ENCODE measurements around the gene DGCR2. TPM values are rescaled to one million over a fixed set of nuclear protein-coding genes. Genes with fewer than 3 reads are reported as not detected.

Gene DGCR2
- total and polyA plus RNA-seq, 2 donors from 2014 or later = 37.5 to 67.7 TPM

DNA sequence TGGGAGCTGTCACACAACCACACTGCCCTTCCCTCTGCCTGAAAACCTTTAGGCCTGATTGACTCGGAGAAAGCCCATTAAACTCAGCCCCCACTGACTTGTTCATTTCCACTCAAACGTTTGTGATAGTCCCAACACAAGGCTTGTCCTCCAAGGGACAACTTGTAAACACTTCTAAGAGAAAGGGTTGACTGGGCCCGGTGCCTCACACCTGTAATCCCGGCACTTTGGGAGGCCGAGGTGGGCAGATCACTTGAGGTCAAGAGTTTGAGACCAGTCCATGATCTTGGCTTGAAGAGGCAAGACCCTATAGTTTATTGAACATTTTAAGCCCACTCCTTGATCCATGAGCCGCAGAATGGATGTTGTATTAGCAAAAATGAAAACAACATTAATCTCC, 122.8 kb downstream of the DGCR2 start:
- H3K4me1 ChIP-seq (ENCODE audit: control insufficient read depth in 2 of 3, insufficient read depth in 2 of 3, low read depth in 1 of 3, low read length in 3 of 3) = no peaks in the 10 kb centered on the region
- FAIRE-seq (no peak), DNase-seq (no peak)
- no peak overlapping the region for H3K9ac ChIP-seq (ENCODE audit: low read length in 3 of 3)
- intact Hi-C loops (cut with DNase I) = no loop called here
- no peaks in the 10 kb centered on the region for H3K9me3 ChIP-seq (ENCODE audit: control insufficient read depth in 2 of 3, insufficient read depth in 1 of 3, low read length in 3 of 3)
- no peak overlapping the region for H3K27ac ChIP-seq (ENCODE audit: low read depth in 2 of 2, low read length in 2 of 2)
- TF ChIP-seq CTCF (IDR thresholded peaks at IDR 0.05; ENCODE audit: borderline replicate concordance, extremely low read depth, insufficient read depth) = no peak
- no peak overlapping the region for H3K4me3 ChIP-seq (ENCODE audit: low read length in 3 of 3)
- H3K36me3 ChIP-seq (ENCODE audit: control insufficient read depth in 2 of 3, insufficient read depth in 3 of 3, low read length in 3 of 3) = no peaks in the 10 kb centered on the region
- no peaks in the 10 kb centered on the region for H3K27me3 ChIP-seq (ENCODE audit: control insufficient read depth, insufficient read depth, low read length)

DNA sequence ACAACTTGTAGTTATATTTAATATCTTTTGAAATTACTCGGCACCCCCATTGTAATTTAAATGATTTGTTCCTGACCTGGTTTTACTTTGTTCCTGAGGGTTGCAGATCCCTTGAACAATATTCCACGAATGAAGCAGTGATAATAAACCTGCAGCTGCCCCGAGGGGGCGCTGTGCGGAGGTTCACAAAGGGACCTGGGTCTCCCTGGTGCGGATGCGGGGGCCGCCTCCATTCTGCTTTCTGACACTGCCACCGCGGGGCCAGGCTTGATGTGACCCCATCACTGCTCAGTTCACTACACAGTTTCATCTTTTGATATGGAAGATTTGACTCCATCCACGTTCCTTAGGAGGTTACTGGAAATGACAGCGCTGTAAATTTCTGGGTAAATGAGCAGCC, 123.2 kb downstream of the DGCR2 start:
- Histone ChIP-seq H3K9ac (ENCODE audit: low read length in 3 of 3) (no peak overlapping the region), H3K4me3 (ENCODE audit: low read length in 3 of 3) (no peak overlapping the region)
- no peak for TF ChIP-seq CTCF (IDR thresholded peaks at IDR 0.05; ENCODE audit: borderline replicate concordance, extremely low read depth, insufficient read depth)

GRCh38 chr22:18997925-18998315, 124.3 kb downstream of the DGCR2 start:
- DNase-seq (peak in 1 of 5 donors; percentile 33), FAIRE-seq (no peak)
- H3K27ac ChIP-seq (ENCODE audit: low read depth in 2 of 2, low read length in 2 of 2) = no peak overlapping the region
- TF ChIP-seq CTCF (IDR thresholded peaks at IDR 0.05; ENCODE audit: borderline replicate concordance, extremely low read depth, insufficient read depth) = no peak
- no peaks in the 10 kb centered on the region for H3K36me3 ChIP-seq (ENCODE audit: control insufficient read depth in 2 of 3, insufficient read depth in 3 of 3, low read length in 3 of 3)
- no peaks in the 10 kb centered on the region for H3K9me3 ChIP-seq (ENCODE audit: control insufficient read depth in 2 of 3, insufficient read depth in 1 of 3, low read length in 3 of 3)
- no peak overlapping the region for H3K9ac ChIP-seq (ENCODE audit: low read length in 3 of 3)
- intact Hi-C loops (cut with DNase I) = no loop called here
- no peaks in the 10 kb centered on the region for H3K27me3 ChIP-seq (ENCODE audit: control insufficient read depth, insufficient read depth, low read length)
- H3K4me1 ChIP-seq (ENCODE audit: control insufficient read depth in 2 of 3, insufficient read depth in 2 of 3, low read depth in 1 of 3, low read length in 3 of 3) = no peaks in the 10 kb centered on the region
- H3K4me3 ChIP-seq (ENCODE audit: low read length in 3 of 3) = no peak overlapping the region

More for the DNA sequence above, 123.2 kb downstream of the DGCR2 start:
- DNase-seq (peak in 3 of 5 donors; percentile 14 to 30 (median 22)), FAIRE-seq (no peak)
- Histone ChIP-seq H3K27me3 (ENCODE audit: control insufficient read depth, insufficient read depth, low read length) (no peaks in the 10 kb centered on the region), H3K27ac (ENCODE audit: low read depth in 2 of 2, low read length in 2 of 2) (no peak overlapping the region), H3K36me3 (ENCODE audit: control insufficient read depth in 2 of 3, insufficient read depth in 3 of 3, low read length in 3 of 3) (no peaks in the 10 kb centered on the region), H3K9me3 (ENCODE audit: control insufficient read depth in 2 of 3, insufficient read depth in 1 of 3, low read length in 3 of 3) (no peaks in the 10 kb centered on the region), H3K4me1 (ENCODE audit: control insufficient read depth in 2 of 3, insufficient read depth in 2 of 3, low read depth in 1 of 3, low read length in 3 of 3) (no peaks in the 10 kb centered on the region)
- intact Hi-C loops (cut with DNase I) = no loop called here

GRCh38 chr22:18997306-18997924, 124.8 kb downstream of the DGCR2 start:
- Histone ChIP-seq H3K36me3 (ENCODE audit: control insufficient read depth in 2 of 3, insufficient read depth in 3 of 3, low read length in 3 of 3) (no peaks in the 10 kb centered on the region), H3K9me3 (ENCODE audit: control insufficient read depth in 2 of 3, insufficient read depth in 1 of 3, low read length in 3 of 3) (no peaks in the 10 kb centered on the region), H3K27me3 (ENCODE audit: control insufficient read depth, insufficient read depth, low read length) (no peaks in the 10 kb centered on the region), H3K27ac (ENCODE audit: low read depth in 2 of 2, low read length in 2 of 2) (no peak overlapping the region), H3K4me3 (ENCODE audit: low read length in 3 of 3) (no peak overlapping the region), H3K9ac (ENCODE audit: low read length in 3 of 3) (no peak overlapping the region), H3K4me1 (ENCODE audit: control insufficient read depth in 2 of 3, insufficient read depth in 2 of 3, low read depth in 1 of 3, low read length in 3 of 3) (no peaks in the 10 kb centered on the region)
- TF ChIP-seq CTCF (IDR thresholded peaks at IDR 0.05; ENCODE audit: borderline replicate concordance, extremely low read depth, insufficient read depth) = no peak
- intact Hi-C loops (cut with DNase I) = no loop called here
- peak in 1 of 5 donors; percentile 27 for DNase-seq
- FAIRE-seq = no peak

All from kidney (tissue), 14 donors.